GM18498 (cell line): ENCODE data around the gene FILIP1L.

ENCODE experiments used
- ATAC-seq: cut with Tn5 transposase; IDR thresholded peaks from one replicate; pipeline ENCODE4 v1.9.1; 2021; ENCODE audit warnings: mild to moderate bottlenecking, moderate library complexity; ENCODE audit not compliant: unreplicated experiment

The FILIP1L gene

GRCh38 chr3:100019719-100020118 is 94.6 kb downstream of the FILIP1L start:
- no peak for ATAC-seq

- ATAC-seq = no peak
These were observed 95.5 kb downstream of the FILIP1L start for GRCh38 chr3:100018806-100019205.

GRCh38 chr3:100010087-100010417 is 104.2 kb downstream of the FILIP1L start:
- ATAC-seq = no peak

- no peak for ATAC-seq
These were observed 104.8 kb downstream of the FILIP1L start for GRCh38 chr3:100009276-100010086.

GRCh38 chr3:100008081-100008698 is 106.1 kb downstream of the FILIP1L start:
- no peak for ATAC-seq

GRCh38 chr3:100007313-100007712 is 107.0 kb downstream of the FILIP1L start:
- ATAC-seq = no peak

GRCh38 chr3:100006570-100007271 is 107.6 kb downstream of the FILIP1L start:
- ATAC-seq = no peak

- no peak for ATAC-seq
These were observed 108.5 kb downstream of the FILIP1L start for GRCh38 chr3:100005665-100006393.

GRCh38 chr3:100004931-100005330 is 109.4 kb downstream of the FILIP1L start:
- ATAC-seq = no peak

- no peak for ATAC-seq
These were observed 110.4 kb downstream of the FILIP1L start for GRCh38 chr3:100003609-100004503.

- ATAC-seq = no peak
These were observed 111.5 kb downstream of the FILIP1L start for GRCh38 chr3:100002599-100003350.

GRCh38 chr3:100001526-100002270 is 112.6 kb downstream of the FILIP1L start:
- ATAC-seq = no peak

- ATAC-seq = no peak
These were observed 113.2 kb downstream of the FILIP1L start for GRCh38 chr3:100001083-100001482.

GRCh38 chr3:99999536-99999935 is 114.8 kb downstream of the FILIP1L start:
- no peak for ATAC-seq

- no peak for ATAC-seq
These were observed 117.0 kb downstream of the FILIP1L start for GRCh38 chr3:99997293-99997692.

GRCh38 chr3:99990179-99990578 is 124.1 kb downstream of the FILIP1L start:
- no peak for ATAC-seq

- ATAC-seq = no peak
These were observed 129.6 kb downstream of the FILIP1L start for GRCh38 chr3:99984668-99985067.

- no peak for ATAC-seq
These were observed 130.2 kb downstream of the FILIP1L start for GRCh38 chr3:99984139-99984538.

GRCh38 chr3:99982650-99983049 is 131.7 kb downstream of the FILIP1L start:
- ATAC-seq = no peak
